Lung (tissue), 12 donors: ENCODE measurements around the gene ADAM10. TPM values are rescaled to one million over a fixed set of nuclear protein-coding genes. Genes with fewer than 3 reads are reported as not detected.

Experiments
- ATAC-seq: fragments of 200-7000 bp; cut with Tn5 transposase; one replicate; pipeline ENCODE4 v1.9.1; 2020; ENCODE audit warnings: moderate number of reproducible peaks; ENCODE audit not compliant: insufficient read depth, low FRiP score
- DNase-seq, 3 donors: peaks; one replicate each; pipeline ENCODE4 v3.0.0-alpha.2; 2013 to 2017
- H3K27ac ChIP-seq, 2 donors: one replicate each; pipeline ENCODE4 v1.5.1; 2013; ENCODE audit warnings: mild to moderate bottlenecking in 2 of 2, moderate library complexity in 2 of 2, control low read depth in 1 of 2, inconsistent platforms in 1 of 2, low read depth in 1 of 2, low read length in 1 of 2
- H3K27me3 ChIP-seq, 3 donors: one replicate each; pipeline ENCODE4 v1.5.1; 2013; ENCODE audit warnings: low read length in 2 of 3; ENCODE audit not compliant: control insufficient read depth in 3 of 3, insufficient read depth in 3 of 3
- H3K36me3 ChIP-seq, 4 donors: one replicate each; pipeline ENCODE4 v1.5.1; 2013; ENCODE audit warnings: low read length in 4 of 4, mild to moderate bottlenecking in 1 of 4, moderate library complexity in 1 of 4; ENCODE audit not compliant: control insufficient read depth in 4 of 4, insufficient read depth in 4 of 4
- H3K4me1 ChIP-seq, 5 donors: one replicate each; pipeline ENCODE4 v1.5.1; 2013; ENCODE audit warnings: low read length in 5 of 5, mild to moderate bottlenecking in 2 of 5, moderate library complexity in 1 of 5; ENCODE audit not compliant: control insufficient read depth in 5 of 5, insufficient read depth in 5 of 5
- H3K4me3 ChIP-seq: one replicate; pipeline ENCODE4 v1.5.1; 2013; ENCODE audit warnings: mild to moderate bottlenecking, control low read depth, moderate library complexity
- H3K9ac ChIP-seq, 2 donors: one replicate each; pipeline ENCODE4 v1.5.1; 2013; ENCODE audit warnings: low read length in 2 of 2, control low read depth in 1 of 2; ENCODE audit not compliant: insufficient read depth in 1 of 2
- H3K9me3 ChIP-seq, 4 donors: one replicate each; pipeline ENCODE4 v1.5.1; 2013; ENCODE audit warnings: low read length in 3 of 4, mild to moderate bottlenecking in 1 of 4, moderate library complexity in 1 of 4; ENCODE audit not compliant: control insufficient read depth in 4 of 4, insufficient read depth in 3 of 4
- WGBS, 2 donors: extraction: QIAGEN DNeasy Blood & Tissue Kit; methylation state at CpG; one replicate each; pipeline ENCODE4 v1.1.7; 2013; 5-methylcytosine and 5-hydroxymethylcytosine counted together
- polyA plus RNA-seq, 2 donors: library from polyadenylated mRNA; stranded (reverse); fragments of 200-250 nt; gene quantifications; one replicate each; pipeline ENCODE4 v1.2.1, GENCODE V29; 2013
- total RNA-seq, 2 donors: library from RNA; depleted of rRNA in 1 of 2; stranded (reverse); fragments of >200 nt in 1 of 2; gene quantifications; one replicate each; pipeline ENCODE4 v1.2.1, GENCODE V29; 2014 to 2021
- TF ChIP-seq, protein P1 (sequence below): IDR thresholded peaks from 2 replicates; pipeline ENCODE4 v1.5.1; 2012; ENCODE audit warnings: mild to moderate bottlenecking; ENCODE audit errors: control extremely low read depth, extremely low read depth
- donor health status: control.
- donor health status: control.
- donor health status: Bipolar disorder and iron deficiency.
- donor health status: healthy.
- donor health status: DM: yes; HTN: yes; CAD: no.

ADAM10 gene
- total and polyA plus RNA-seq, 4 donors = 9.7 to 274 (median 88.6) TPM

DNA sequence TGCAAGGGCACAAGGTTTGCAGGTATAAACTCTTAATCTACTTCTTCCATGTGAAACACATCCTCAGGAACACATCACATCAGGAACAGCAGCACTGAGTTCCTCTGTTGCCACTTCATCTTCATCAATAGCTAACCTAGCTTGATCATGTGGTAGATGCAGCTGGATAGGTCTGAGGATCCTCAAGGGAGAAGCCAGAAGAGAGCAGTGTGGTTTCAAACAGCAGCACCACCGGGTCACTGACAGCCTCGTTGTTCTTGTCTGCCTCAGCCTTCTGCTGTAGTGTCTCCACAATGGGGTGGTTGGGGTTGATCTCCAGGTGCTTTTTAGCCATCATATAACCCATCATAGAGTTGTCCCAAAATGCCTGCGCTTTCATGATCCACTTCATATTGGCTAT is 58.8 kb downstream of the ADAM10 start:
- peaks cover 0 to 8% (median 5%) of the 10 kb centered on the region in 5 donors for H3K4me1 ChIP-seq
- H3K9me3 ChIP-seq = no peaks in the 10 kb centered on the region
- no peak overlapping the region for H3K9ac ChIP-seq
- WGBS, 2 donors = 82 to 85% methylated on average over 3 of the region's 3 CpGs
- peaks cover 0 to 3% (median 0%) of the 10 kb centered on the region in 4 donors for H3K36me3 ChIP-seq
- DNase-seq (no peak), ATAC-seq (no peak)
- H3K4me3 ChIP-seq = no peak overlapping the region
- no peaks in the 10 kb centered on the region for H3K27me3 ChIP-seq
- TF ChIP-seq, protein P1, sequence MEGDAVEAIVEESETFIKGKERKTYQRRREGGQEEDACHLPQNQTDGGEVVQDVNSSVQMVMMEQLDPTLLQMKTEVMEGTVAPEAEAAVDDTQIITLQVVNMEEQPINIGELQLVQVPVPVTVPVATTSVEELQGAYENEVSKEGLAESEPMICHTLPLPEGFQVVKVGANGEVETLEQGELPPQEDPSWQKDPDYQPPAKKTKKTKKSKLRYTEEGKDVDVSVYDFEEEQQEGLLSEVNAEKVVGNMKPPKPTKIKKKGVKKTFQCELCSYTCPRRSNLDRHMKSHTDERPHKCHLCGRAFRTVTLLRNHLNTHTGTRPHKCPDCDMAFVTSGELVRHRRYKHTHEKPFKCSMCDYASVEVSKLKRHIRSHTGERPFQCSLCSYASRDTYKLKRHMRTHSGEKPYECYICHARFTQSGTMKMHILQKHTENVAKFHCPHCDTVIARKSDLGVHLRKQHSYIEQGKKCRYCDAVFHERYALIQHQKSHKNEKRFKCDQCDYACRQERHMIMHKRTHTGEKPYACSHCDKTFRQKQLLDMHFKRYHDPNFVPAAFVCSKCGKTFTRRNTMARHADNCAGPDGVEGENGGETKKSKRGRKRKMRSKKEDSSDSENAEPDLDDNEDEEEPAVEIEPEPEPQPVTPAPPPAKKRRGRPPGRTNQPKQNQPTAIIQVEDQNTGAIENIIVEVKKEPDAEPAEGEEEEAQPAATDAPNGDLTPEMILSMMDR = no peak
- H3K27ac ChIP-seq = no peak overlapping the region

DNA sequence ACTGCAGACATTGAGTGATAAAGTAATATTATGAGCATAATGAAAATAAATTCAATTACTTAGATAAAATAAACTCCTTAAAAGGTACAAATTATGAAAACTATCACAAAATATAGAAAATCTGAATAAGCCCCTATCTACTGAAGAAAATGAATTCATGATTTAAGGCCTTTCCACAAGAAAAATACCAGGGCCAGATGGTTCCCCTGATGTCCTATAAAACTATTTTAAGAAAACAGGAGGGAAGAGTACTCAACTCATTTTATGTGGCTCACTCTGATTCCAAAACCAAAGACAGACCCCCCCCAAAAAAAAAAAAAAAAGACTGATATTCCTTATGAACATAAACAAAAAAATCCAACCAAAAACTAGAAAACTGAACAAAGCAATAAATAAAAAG is 59.9 kb downstream of the ADAM10 start:
- Histone ChIP-seq H3K9ac (no peak overlapping the region), H3K27ac (no peak overlapping the region), H3K9me3 (no peaks in the 10 kb centered on the region), H3K4me3 (no peak overlapping the region), H3K4me1 (peaks cover 0 to 7% (median 4%) of the 10 kb centered on the region in 5 donors), H3K27me3 (no peaks in the 10 kb centered on the region), H3K36me3 (peaks cover 0 to 3% (median 0%) of the 10 kb centered on the region in 4 donors)
- TF ChIP-seq, protein P1 = no peak
- DNase-seq (no peak), ATAC-seq (no peak)

DNA sequence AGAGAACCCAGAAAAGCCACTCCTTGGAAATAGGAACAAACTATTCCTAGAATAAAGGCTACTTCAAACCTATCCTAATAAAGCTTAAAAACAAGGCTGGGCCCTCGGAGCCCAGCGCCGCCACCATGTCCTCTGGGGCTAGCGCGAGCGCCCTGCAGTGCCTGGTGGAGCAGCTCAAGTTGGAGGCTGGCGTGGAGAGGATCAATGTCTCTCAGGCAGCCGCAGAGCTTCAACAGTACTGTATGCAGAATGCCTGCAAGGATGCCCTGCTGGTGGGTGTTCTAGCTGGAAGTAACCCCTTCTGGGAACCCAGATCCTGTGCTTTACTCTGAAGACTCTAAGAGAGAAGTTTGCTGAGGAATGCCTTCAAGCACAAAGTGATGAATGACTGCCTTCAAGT is 63.2 kb downstream of the ADAM10 start:
- Histone ChIP-seq H3K4me1 (peaks cover 0 to 6% (median 4%) of the 10 kb centered on the region in 5 donors), H3K9me3 (no peaks in the 10 kb centered on the region), H3K27me3 (no peaks in the 10 kb centered on the region), H3K9ac (no peak overlapping the region), H3K36me3 (no peaks in the 10 kb centered on the region), H3K27ac (no peak overlapping the region), H3K4me3 (no peak overlapping the region)
- DNase-seq = no peak
- 97 to 99% methylated on average over 8 of the region's 8 CpGs for WGBS, 2 donors
- no peak for ATAC-seq
- TF ChIP-seq, protein P1 = no peak

DNA sequence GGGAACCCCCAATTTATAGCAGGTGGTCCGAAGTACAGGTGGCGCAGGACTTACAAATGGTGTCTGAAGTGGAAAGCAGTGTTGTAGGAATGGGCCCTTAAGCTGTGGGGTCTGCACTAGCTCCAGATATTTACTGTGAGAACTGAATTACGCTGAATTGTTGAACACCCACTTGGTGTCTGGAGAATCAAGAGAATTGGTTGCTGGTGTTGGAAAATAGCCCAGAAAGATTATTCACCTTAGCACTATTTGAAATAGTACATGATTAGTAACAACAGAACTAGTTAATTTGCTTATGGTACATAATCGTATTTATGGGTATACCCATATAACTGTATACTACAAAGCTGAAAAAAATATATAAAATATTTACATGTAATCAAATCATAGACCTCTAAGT is 64.8 kb downstream of the ADAM10 start:
- no peaks in the 10 kb centered on the region for H3K9me3 ChIP-seq
- H3K4me1 ChIP-seq = peaks cover 0 to 4% (median 0%) of the 10 kb centered on the region in 5 donors
- H3K27ac ChIP-seq = no peak overlapping the region
- DNase-seq = no peak
- no peak overlapping the region for H3K9ac ChIP-seq
- ATAC-seq = no peak
- H3K27me3 ChIP-seq = no peaks in the 10 kb centered on the region
- H3K4me3 ChIP-seq = no peak overlapping the region
- no peaks in the 10 kb centered on the region for H3K36me3 ChIP-seq
- TF ChIP-seq, protein P1 = no peak
- WGBS, 2 donors = 97 to 98% methylated on average over 4 of the region's 4 CpGs
